NCI-H2107 (cell line): ENCODE data around the gene NXPH4.

Experiments
- DNase-seq: peaks from one replicate; lab custom pipeline; 2025; lab: John Stamatoyannopoulos, UW

The NXPH4 gene

DNA sequence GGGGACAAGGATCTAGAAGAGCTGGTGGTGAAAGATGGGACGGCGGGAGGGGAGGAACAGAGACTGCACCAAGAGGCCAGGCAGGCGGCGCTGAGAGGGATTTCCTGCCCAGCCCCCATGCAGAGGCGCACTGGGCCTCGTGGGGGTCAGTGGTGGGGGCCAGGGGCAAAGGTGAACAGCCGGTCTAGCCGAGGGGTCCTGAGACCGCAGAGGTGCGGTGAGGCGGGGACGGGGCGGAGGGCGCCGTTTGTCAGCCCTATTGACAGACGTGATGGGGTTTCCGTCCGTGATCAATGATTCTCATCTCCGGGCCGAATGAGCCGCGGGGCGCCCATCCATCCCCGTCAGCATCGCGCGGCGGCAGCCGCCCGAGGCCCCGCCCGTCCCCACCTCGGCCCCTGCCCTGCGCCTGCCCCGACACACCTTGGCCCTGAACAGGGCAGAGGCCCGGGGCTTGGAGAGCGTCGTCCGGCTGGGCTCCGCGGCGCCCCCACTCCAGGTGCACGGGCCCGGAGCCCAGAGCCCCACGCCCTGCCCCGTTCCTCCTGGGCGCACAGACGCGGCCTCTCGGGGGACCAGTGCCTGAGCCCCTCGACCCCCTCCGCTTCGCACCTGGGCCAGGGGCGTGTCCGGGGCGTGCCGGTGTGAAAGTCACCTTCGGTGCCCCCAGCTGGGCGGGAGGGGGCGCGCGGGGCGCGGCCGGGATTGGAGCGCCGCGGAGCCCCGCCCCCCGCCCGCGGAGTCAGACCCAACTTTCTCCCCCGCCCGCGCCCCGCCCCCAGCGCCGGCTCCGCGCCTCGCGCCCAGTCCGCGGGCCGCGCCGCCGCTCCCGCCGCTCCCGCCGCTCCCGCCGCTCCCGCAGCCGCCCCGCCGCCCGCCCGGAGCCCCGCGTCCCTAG is at the start of gene NXPH4:
Gene NXPH4 (plus strand): TSS at position 781 of the 898 bp plus-strand sequence. CDS start 176 bp downstream, outside the sequence.
- DNase-seq, result no peak

GRCh38 chr12:57166971-57167371 is 49.6 kb upstream of the NXPH4 start:
- no peak for DNase-seq

- no peak for DNase-seq
Observed at GRCh38 chr12:57168058-57168457, 48.5 kb upstream of the NXPH4 start.

GRCh38 chr12:57169046-57169795 is 47.4 kb upstream of the NXPH4 start:
- no peak for DNase-seq

DNA sequence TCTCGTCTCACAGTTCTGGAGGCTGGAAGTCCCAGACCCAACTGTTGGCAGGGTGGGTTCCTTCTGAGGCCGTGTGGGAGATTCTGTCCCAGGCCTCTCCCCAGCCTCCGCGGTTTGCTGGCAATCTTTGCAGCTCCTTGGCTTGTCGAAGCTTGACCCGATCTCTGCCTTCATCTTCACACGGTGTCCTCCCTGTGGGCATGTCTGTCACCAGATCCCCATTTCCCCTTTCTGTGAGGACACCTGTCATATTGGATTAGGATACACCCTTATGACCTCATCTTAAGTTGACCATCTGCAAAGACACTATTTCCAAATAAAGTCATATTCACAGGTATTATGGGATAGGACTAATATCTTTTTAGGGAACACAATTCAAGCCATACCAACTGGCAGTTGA is 46.6 kb upstream of the NXPH4 start:
- DNase-seq, result no peak

DNA sequence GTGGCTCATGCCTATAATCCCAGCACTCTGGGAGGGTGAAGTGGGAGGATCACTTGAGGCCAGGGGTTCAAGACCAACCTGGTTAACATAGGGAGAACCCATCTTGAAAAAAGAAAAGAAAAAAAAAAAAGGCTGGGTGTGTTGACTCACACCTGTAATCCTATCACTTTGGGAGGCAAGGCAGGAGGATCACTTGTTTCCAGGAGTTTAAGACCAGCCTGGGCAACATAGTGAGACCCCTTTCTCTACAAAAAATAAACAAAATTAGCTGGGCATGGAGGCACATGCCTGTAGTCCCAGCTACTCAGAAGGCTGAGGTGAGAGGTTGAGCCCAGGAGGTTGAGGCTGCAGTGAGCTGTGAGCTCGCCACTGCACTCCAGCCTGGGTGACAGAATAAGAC is 46.2 kb upstream of the NXPH4 start:
- no peak for DNase-seq

DNA sequence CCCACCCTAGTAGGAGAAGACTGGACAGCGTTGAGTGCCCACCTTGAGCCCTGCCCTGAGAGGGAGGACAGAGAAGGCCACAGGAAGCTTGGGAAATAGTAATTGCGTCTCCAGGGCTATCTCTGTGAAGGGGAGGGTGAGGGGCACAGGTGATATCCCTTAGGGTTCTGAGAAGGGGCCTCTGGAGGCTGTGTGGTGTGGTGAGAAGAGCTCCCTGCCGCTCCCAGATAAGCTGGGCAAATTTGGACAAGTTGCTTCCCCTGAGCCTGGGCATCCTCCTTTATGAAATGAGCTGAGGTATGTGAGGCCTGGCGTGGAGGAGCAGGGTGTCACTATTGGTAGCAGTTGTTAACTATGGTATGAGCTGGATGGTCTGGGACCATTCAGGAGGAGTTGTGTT is 45.7 kb upstream of the NXPH4 start:
- DNase-seq, result no peak

GRCh38 chr12:57171668-57172067 is 44.9 kb upstream of the NXPH4 start:
- DNase-seq, result no peak

GRCh38 chr12:57173089-57173488 is 43.5 kb upstream of the NXPH4 start:
- no peak for DNase-seq

- DNase-seq, result no peak
Observed at GRCh38 chr12:57173683-57174082, 42.9 kb upstream of the NXPH4 start.

- peak; percentile 85 for DNase-seq
Observed at GRCh38 chr12:57175428-57176138, 41.0 kb upstream of the NXPH4 start.

DNA sequence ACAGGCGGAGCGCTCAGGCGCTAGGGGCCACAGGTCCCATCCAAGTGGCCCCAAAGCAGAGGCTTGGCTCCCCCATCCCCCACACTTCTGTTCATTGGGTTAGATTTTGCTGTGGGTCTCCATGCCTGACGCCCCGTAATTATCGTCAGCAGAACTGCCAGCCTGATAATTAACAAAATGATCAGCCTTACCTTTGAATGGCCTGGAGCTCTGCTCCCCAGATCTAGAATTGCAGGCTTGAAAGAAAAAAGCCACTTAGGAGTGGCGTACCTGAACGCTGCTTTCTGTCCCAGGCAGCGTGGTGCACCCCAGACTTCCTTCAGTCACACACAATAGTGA is 40.5 kb upstream of the NXPH4 start:
- DNase-seq, result no peak

DNA sequence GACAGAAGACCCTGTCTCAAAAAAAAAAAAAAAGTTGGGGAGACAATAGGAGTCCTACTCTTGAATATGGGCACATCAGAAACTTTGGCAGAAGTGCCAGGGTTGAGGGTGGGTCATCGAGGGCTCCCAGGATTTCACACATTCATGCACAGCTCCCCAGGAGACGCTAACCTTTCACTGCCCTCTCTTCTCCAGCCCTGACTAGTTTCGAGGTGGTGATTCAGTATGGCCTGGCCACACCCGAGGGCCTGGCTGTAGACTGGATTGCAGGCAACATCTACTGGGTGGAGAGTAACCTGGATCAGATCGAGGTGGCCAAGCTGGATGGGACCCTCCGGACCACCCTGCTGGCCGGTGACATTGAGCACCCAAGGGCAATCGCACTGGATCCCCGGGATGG is 39.7 kb upstream of the NXPH4 start:
- no peak for DNase-seq

GRCh38 chr12:57177354-57177753 is 39.2 kb upstream of the NXPH4 start:
- no peak for DNase-seq

GRCh38 chr12:57178213-57178612 is 38.4 kb upstream of the NXPH4 start:
- no peak for DNase-seq

DNA sequence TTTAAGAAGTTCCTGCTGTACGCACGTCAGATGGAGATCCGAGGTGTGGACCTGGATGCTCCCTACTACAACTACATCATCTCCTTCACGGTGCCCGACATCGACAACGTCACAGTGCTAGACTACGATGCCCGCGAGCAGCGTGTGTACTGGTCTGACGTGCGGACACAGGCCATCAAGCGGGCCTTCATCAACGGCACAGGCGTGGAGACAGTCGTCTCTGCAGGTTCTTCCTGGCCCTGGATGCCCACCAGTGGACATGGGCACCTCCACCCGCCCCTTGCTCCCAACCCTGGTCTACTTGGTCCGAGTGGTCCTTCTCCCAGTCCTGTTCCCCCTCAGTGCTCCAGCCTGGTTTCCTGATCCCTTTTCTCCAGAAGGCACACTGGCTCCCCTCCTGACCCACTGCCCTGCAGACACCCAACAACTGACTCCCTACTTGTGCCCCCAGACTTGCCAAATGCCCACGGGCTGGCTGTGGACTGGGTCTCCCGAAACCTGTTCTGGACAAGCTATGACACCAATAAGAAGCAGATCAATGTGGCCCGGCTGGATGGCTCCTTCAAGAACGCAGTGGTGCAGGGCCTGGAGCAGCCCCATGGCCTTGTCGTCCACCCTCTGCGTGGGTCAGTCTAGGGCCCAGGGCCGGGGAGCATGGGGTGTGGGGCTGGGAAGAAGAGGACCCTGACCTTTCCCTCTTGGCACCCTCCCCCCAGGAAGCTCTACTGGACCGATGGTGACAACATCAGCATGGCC is 37.1 kb upstream of the NXPH4 start:
- DNase-seq, result no peak

- no peak for DNase-seq
Observed at GRCh38 chr12:57180321-57180989, 36.1 kb upstream of the NXPH4 start.

DNA sequence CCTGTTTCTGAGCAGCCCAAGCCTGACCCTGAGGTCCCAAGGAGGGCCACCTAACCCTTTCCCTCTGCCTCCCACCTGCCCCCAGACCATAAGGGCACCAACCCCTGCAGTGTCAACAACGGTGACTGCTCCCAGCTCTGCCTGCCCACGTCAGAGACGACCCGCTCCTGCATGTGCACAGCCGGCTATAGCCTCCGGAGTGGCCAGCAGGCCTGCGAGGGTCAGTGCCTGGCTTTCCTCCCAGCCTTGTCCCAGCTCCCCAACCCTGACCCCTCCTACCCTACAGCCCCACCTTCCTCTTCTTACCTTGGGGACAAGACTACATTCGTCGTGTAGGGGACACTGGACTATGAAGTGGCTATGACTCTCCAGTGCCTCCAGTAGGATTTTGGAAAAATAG is 35.5 kb upstream of the NXPH4 start:
- DNase-seq, result no peak

DNA sequence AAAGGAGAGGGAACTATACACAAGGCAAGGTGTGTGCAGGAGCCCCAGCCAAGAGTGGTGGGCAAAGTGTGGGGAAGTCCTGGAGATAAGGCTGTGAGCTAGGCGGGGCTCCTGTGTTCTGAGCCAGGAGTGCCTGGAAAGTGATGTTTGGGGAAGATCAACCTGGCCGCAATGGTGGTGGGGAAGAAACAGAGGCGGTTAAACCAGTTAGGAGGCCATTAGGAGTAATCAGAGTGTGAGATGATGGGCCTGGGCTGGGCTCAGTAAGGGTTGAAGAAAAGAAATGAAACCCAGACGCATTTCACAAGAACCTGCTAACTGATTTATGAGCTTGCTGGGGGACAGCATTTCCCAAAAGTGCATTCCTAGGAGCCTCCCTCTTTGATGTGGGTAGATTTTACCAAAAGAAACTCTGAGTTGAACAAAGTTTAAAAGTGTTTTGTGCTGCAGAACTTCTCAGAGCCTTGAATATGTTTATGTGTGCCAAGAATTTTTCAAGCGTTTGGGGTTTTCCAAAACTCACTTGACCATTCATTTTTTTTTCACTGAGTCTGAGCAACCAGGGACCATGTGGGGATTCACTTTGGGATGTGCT is 34.9 kb upstream of the NXPH4 start:
- DNase-seq, result no peak

GRCh38 chr12:57182918-57183575 is 33.5 kb upstream of the NXPH4 start:
- peak; percentile 72 for DNase-seq
